ENCODE data around the gene STK35.

Gene STK35

DNA sequence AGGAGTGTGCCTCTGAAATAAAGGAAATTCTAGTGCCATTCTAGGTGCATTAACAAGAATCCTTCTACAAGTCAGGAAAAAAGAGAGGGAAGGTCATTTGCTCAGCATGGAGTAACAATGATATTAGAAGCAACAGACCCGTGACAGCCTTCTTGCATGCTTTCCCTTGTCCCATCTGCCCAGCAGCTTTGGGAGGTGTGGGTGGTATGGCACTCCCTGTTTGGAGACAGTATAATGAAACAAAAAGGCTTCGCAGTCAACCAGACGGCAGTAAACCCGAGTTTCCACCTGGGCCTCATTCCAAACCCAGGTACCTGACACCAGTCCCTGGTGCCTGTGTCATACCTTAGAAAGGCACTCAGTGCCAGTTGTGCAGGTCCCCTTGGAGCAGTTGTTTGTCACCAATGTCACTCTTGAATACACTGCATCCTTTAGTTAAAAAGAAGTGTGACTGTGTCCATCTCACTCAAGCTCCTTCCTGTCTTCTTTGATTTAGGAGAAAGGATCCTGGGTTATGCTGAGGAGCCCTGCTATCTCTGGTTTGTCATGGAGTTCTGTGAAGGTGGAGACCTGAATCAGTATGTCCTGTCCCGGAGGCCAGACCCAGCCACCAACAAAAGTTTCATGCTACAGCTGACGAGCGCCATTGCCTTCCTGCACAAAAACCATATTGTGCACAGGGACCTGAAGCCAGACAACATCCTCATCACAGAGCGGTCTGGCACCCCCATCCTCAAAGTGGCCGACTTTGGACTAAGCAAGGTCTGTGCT, 14.7 kb downstream of the STK35 start:
- TF ChIP-seq, protein P1, sequence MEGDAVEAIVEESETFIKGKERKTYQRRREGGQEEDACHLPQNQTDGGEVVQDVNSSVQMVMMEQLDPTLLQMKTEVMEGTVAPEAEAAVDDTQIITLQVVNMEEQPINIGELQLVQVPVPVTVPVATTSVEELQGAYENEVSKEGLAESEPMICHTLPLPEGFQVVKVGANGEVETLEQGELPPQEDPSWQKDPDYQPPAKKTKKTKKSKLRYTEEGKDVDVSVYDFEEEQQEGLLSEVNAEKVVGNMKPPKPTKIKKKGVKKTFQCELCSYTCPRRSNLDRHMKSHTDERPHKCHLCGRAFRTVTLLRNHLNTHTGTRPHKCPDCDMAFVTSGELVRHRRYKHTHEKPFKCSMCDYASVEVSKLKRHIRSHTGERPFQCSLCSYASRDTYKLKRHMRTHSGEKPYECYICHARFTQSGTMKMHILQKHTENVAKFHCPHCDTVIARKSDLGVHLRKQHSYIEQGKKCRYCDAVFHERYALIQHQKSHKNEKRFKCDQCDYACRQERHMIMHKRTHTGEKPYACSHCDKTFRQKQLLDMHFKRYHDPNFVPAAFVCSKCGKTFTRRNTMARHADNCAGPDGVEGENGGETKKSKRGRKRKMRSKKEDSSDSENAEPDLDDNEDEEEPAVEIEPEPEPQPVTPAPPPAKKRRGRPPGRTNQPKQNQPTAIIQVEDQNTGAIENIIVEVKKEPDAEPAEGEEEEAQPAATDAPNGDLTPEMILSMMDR (IDR thresholded peaks at IDR 0.05; ENCODE audit: low read depth, low read length, missing control alignments) = no peak
- Histone ChIP-seq H3K27me3 (replicated peaks) (no peaks in the 10 kb centered on the region), H3K36me3 (replicated peaks) (peaks cover 10% of the 10 kb centered on the region), H3K27ac (no peak overlapping the region), H3K4me3 (ENCODE audit: low read depth, low read length) (no peak overlapping the region)
- DNase-seq = no peak
- in situ Hi-C loops (cut with HindIII; ENCODE audit: low pct_ligation_motif_present, low sequenced_read_pairs) = no loop called here

DNA sequence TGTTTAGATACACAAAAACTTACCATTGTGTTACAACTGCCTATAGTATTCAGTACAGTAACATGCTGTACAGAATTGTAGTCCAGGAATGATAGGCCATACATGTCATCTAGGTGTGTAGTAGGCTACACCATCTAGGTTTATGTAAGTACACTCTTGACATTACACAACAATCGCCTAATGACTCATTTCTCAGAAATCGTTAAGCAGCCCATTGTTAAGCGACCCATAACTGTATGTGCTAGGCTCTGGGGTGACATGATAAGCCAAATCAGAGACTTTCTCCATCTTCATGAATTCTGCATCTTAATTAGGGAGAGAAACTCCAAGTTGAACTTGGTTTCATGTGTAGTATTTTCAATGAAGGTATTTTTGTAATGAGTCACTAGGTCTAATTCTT, 17.2 kb downstream of the STK35 start:
- Histone ChIP-seq H3K27ac (no peak overlapping the region), H3K36me3 (replicated peaks) (peaks cover 10% of the 10 kb centered on the region), H3K27me3 (replicated peaks) (no peaks in the 10 kb centered on the region), H3K4me3 (ENCODE audit: low read depth, low read length) (no peak overlapping the region)
- no peak for DNase-seq
- TF ChIP-seq, protein P1 (IDR thresholded peaks at IDR 0.05; ENCODE audit: low read depth, low read length, missing control alignments) = no peak
- in situ Hi-C loops (cut with HindIII; ENCODE audit: low pct_ligation_motif_present, low sequenced_read_pairs) = no loop called here

- Histone ChIP-seq H3K27ac (no peak overlapping the region), H3K36me3 (replicated peaks) (peaks cover 2% of the 10 kb centered on the region)
- in situ Hi-C loops (cut with HindIII; ENCODE audit: low pct_ligation_motif_present, low sequenced_read_pairs) = no loop called here
These were observed 21.3 kb downstream of the STK35 start for GRCh38 chr20:2122936-2123335.

GRCh38 chr20:2123720-2124119, 22.1 kb downstream of the STK35 start:
- DNase-seq = no peak
- TF ChIP-seq, protein P1 (IDR thresholded peaks at IDR 0.05; ENCODE audit: low read depth, low read length, missing control alignments) = no peak
- H3K27ac ChIP-seq = no peak overlapping the region
- in situ Hi-C loops (cut with HindIII; ENCODE audit: low pct_ligation_motif_present, low sequenced_read_pairs) = no loop called here
- H3K36me3 ChIP-seq (replicated peaks) = no peaks in the 10 kb centered on the region
- H3K27me3 ChIP-seq (replicated peaks) = no peaks in the 10 kb centered on the region
- H3K4me3 ChIP-seq (ENCODE audit: low read depth, low read length) = no peak overlapping the region

More at GRCh38 chr20:2122936-2123335, 21.3 kb downstream of the STK35 start:
- Histone ChIP-seq H3K27me3 (replicated peaks) (no peaks in the 10 kb centered on the region), H3K4me3 (ENCODE audit: low read depth, low read length) (no peak overlapping the region)
- TF ChIP-seq, protein P1 (IDR thresholded peaks at IDR 0.05; ENCODE audit: low read depth, low read length, missing control alignments) = no peak
- DNase-seq = peak; percentile 26

DNA sequence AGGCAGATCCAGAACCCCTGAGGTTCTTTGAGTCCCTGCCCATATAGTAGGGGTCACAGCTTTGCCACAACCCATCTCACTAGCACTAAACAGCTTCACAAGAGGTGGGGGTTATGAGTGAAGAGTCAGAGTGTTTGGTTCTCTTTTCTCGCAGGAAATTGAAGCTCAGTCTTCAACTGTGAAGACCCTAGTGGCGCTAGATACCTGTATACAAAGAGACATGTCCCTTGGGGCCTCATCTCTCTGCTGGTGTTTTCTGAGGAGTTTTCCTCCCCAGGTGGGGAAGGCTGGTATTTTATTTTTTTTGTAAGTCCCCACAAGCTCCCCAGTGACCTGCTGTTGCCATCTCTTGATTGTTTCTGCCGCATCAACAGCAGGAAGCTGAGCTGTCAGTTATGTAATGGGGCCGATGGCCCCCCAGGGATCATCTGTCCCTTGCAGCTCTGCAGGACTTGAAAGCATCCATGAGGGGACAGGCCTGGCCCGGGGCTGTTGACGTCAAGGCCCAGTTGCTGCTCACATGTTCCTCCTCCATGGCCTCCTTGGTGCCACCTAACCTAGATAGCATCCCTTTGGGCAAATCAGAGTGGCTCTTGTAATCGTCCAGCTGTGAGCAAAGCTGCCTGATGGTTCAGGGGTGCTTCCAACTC, 23.1 kb downstream of the STK35 start:
- in situ Hi-C loops (cut with HindIII; ENCODE audit: low pct_ligation_motif_present, low sequenced_read_pairs) = no loop called here

More for the DNA sequence above, 23.1 kb downstream of the STK35 start:
- TF ChIP-seq, protein P1 (IDR thresholded peaks at IDR 0.05; ENCODE audit: low read depth, low read length, missing control alignments) = no peak
- Histone ChIP-seq H3K36me3 (replicated peaks) (no peaks in the 10 kb centered on the region), H3K27me3 (replicated peaks) (no peaks in the 10 kb centered on the region), H3K4me3 (ENCODE audit: low read depth, low read length) (no peak overlapping the region), H3K27ac (no peak overlapping the region)
- no peak for DNase-seq

Measured in brain microvascular endothelial cell (primary cell).